DOHH2 (cell line): Measurements from ENCODE around the gene COL18A1.

ENCODE experiments used
- EZH2phosphoT487 ChIP-seq: fragments of 200-600 bp; sonication (generic); IDR thresholded peaks from 2 replicates; pipeline ENCODE4 v1.6.1; 2017; ENCODE audit warnings: borderline replicate concordance, mild to moderate bottlenecking, antibody characterized with exemption, low read length, moderate library complexity, mixed read lengths
- TF ChIP-seq, protein P1 (sequence below): fragments of 200-600 bp; sonication (generic); IDR thresholded peaks from one replicate; pipeline ENCODE4 v1.5.1; 2014; ENCODE audit warnings: antibody characterized with exemption, mild to moderate bottlenecking, low read depth, low read length; ENCODE audit not compliant: poor library complexity, severe bottlenecking

DNA sequence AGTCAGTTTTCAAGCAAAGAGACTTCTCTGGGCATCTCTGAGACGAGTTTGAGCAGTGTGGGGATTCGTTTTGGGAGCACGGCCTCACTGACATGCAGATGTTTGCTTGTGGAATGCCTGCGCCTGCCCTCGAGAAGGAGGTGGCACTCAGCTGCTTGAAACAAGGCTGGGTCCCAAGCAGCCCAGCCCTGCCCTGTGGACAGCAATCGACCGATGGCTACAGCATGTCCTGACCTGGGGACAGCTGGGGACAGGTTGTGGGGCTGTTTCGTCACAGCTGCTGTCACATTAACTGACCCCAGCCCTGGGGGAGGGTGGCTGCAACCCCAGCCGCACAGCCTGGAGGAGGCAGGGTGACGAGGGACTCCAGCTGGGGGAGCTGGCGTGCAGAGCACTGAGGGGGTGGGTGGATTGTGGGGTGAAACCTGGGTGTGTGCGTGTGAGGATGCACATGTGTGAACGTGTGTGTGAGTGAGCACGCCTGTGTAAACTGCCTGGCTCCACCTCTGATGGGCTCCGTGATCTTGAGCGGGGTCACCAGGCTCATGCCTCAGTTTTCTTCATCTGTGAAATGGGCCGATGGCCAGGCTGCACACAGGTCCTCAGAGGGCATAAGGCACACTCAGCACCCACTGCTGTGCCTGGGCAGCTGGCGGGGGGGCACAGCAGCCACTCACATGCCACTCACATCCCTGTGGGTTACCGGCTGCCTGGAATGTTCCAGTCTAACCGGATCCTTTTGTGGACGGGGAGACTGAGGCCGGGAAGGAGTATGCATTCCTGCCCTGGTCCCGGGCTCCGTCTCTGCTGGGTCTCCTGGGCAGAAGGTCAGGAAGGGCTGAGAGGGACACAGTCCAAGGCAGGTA, 49.3 kb downstream of the COL18A1 start:
- TF ChIP-seq, protein P1, sequence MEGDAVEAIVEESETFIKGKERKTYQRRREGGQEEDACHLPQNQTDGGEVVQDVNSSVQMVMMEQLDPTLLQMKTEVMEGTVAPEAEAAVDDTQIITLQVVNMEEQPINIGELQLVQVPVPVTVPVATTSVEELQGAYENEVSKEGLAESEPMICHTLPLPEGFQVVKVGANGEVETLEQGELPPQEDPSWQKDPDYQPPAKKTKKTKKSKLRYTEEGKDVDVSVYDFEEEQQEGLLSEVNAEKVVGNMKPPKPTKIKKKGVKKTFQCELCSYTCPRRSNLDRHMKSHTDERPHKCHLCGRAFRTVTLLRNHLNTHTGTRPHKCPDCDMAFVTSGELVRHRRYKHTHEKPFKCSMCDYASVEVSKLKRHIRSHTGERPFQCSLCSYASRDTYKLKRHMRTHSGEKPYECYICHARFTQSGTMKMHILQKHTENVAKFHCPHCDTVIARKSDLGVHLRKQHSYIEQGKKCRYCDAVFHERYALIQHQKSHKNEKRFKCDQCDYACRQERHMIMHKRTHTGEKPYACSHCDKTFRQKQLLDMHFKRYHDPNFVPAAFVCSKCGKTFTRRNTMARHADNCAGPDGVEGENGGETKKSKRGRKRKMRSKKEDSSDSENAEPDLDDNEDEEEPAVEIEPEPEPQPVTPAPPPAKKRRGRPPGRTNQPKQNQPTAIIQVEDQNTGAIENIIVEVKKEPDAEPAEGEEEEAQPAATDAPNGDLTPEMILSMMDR, result no peak
- TF ChIP-seq EZH2phosphoT487, result no peak
